Right cardiac atrium (tissue), 5 donors: ENCODE measurements around the gene ITCH. TPM values are rescaled to one million over a fixed set of nuclear protein-coding genes. Genes with fewer than 3 reads are reported as not detected.
"Not testable (repeated sequence)": the region's sequence is repeated elsewhere in the genome, so short reads cannot be mapped to it uniquely, and the experiment has no call there.

Experiments used
- ATAC-seq, 2 donors: fragments of 200-7000 bp; cut with Tn5 transposase; one replicate each; pipeline versions ENCODE4 v1.8.0 to v1.9.1; 2020; ENCODE audit warnings: moderate library complexity in 2 of 2, mild to moderate bottlenecking in 1 of 2
- DNase-seq, 3 donors: peaks; one replicate each; pipeline ENCODE4 v3.0.0-alpha.2; 2020
- H3K27ac ChIP-seq: one replicate; pipeline ENCODE4 v1.5.1; 2013; ENCODE audit warnings: mild to moderate bottlenecking, low read length, control low read depth, moderate library complexity
- H3K27me3 ChIP-seq: one replicate; pipeline ENCODE4 v1.6.1; 2013; ENCODE audit not compliant: control insufficient read depth, insufficient read depth
- H3K4me1 ChIP-seq: one replicate; pipeline ENCODE4 v1.6.1; 2013; ENCODE audit warnings: low read length; ENCODE audit not compliant: control insufficient read depth, insufficient read depth
- H3K4me3 ChIP-seq: one replicate; pipeline ENCODE4 v1.5.1; 2013; ENCODE audit warnings: low read length, control low read depth
- H3K9me3 ChIP-seq: one replicate; pipeline ENCODE4 v1.6.1; 2013; ENCODE audit warnings: low read length; ENCODE audit not compliant: control insufficient read depth
- WGBS: extraction: QIAGEN DNeasy Blood & Tissue Kit; methylation state at CpG from one replicate; pipeline ENCODE4 v1.1.7; 2013; 5-methylcytosine and 5-hydroxymethylcytosine counted together
- intact Hi-C, 4 donors: fragments of 100-400 bp; cut with DNase I; formaldehyde crosslinking; loops; one replicate each; pipeline versions ENCODE4 v1.11.0 to v1.14.0; 2022 to 2023
- polyA plus RNA-seq: library from polyadenylated mRNA; stranded (reverse); fragments of 200-250 nt; gene quantifications from one replicate; pipeline ENCODE4 v1.2.3, GENCODE V29; 2013
- total RNA-seq, 4 donors: library from RNA; stranded (reverse); fragmentation: NEBNext Ultra II Directional; extraction: Animal tissue kit (Norgen Biotek cat#: 25700); gene quantifications; one replicate each; pipeline ENCODE4 v1.2.1, GENCODE V29; 2021
- donor health status: healthy with polysubstance abuse.
- donor health status: DM: no; HTN: yes; CAD: no.
- donor health status: DM: no; HTN: no; CAD: no.
- donor health status: DM: no; HTN: yes; CAD: no; lungs with severe emphysema.
- donor health status: DM: yes; HTN: yes; CAD: no.

Gene ITCH
- total and polyA plus RNA-seq, 5 donors, result 9.7 to 54.9 (median 48.6) TPM

- Histone ChIP-seq H3K27me3 (no peaks in the 10 kb centered on the region), H3K4me3 (no peak overlapping the region), H3K9me3 (no peaks in the 10 kb centered on the region), H3K27ac (no peak overlapping the region), H3K4me1 (no peaks in the 10 kb centered on the region)
- intact Hi-C loops, result no loop called here
- no peak for DNase-seq
- no peak for ATAC-seq
- WGBS, result 73% methylated on average over 2 of the region's 2 CpGs
Observed at GRCh38 chr20:34461779-34462087, 98.7 kb downstream of the ITCH start.

- Histone ChIP-seq H3K27me3 (no peaks in the 10 kb centered on the region), H3K9me3 (no peaks in the 10 kb centered on the region), H3K4me3 (no peak overlapping the region), H3K4me1 (no peaks in the 10 kb centered on the region), H3K27ac (no peak overlapping the region)
- intact Hi-C loops, result no loop called here
- WGBS, result 61% methylated on average over 1 of the region's 1 CpG
- DNase-seq, result no peak
- no peak for ATAC-seq
Observed at GRCh38 chr20:34468951-34469350, 105.9 kb downstream of the ITCH start.

GRCh38 chr20:34472246-34472925, 109.3 kb downstream of the ITCH start:
- H3K27ac ChIP-seq, result no peak overlapping the region
- H3K4me3 ChIP-seq, result no peak overlapping the region
- no peaks in the 10 kb centered on the region for H3K4me1 ChIP-seq
- WGBS, result 58% methylated on average over 6 of the region's 6 CpGs
- no peaks in the 10 kb centered on the region for H3K27me3 ChIP-seq
- intact Hi-C loops, result loop anchor here in 3 of 4 donors (5.0 to 10.0 kb wide), 2 partner anchors 158 to 160 kb away; no protein-coding TSS in a partner anchor
- H3K9me3 ChIP-seq, result no peaks in the 10 kb centered on the region
- ATAC-seq, result peak; percentile 70 to 87
- no peak for DNase-seq

- Histone ChIP-seq H3K4me3 (no peak overlapping the region), H3K27me3 (no peaks in the 10 kb centered on the region), H3K9me3 (no peaks in the 10 kb centered on the region), H3K27ac (no peak overlapping the region), H3K4me1 (no peaks in the 10 kb centered on the region)
- 55% methylated on average over 5 of the region's 5 CpGs for WGBS
- ATAC-seq, result peak; percentile 81 to 84
- peak; percentile 42 to 78 (median 77) for DNase-seq
- intact Hi-C loops, result loop anchor here in 3 of 4 donors (5.0 to 10.0 kb wide), 2 partner anchors 159 to 161 kb away; no protein-coding TSS in a partner anchor
Observed at GRCh38 chr20:34473262-34473883, 110.3 kb downstream of the ITCH start.

GRCh38 chr20:34475979-34476736, 113.1 kb downstream of the ITCH start:
- intact Hi-C loops, result loop anchor here in 3 of 4 donors (1.0 to 10.0 kb wide), 2 partner anchors 161 to 164 kb away; no protein-coding TSS in a partner anchor
- peak; percentile 63 to 86 (median 84) for DNase-seq
- WGBS, result 22% methylated on average over 38 of the region's 38 CpGs
- H3K9me3 ChIP-seq, result no peaks in the 10 kb centered on the region
- H3K4me1 ChIP-seq, result no peaks in the 10 kb centered on the region
- peak overlapping the region; percentile 2 for H3K27ac ChIP-seq
- peak; percentile 94 to 95 for ATAC-seq
- H3K4me3 ChIP-seq, result no peak overlapping the region
- H3K27me3 ChIP-seq, result no peaks in the 10 kb centered on the region

GRCh38 chr20:34479627-34480026, 116.6 kb downstream of the ITCH start:
- 91% methylated on average over 4 of the region's 4 CpGs for WGBS
- Histone ChIP-seq H3K27me3 (no peaks in the 10 kb centered on the region), H3K9me3 (no peaks in the 10 kb centered on the region), H3K4me3 (no peak overlapping the region), H3K4me1 (no peaks in the 10 kb centered on the region), H3K27ac (no peak overlapping the region)
- no peak for ATAC-seq
- intact Hi-C loops, result loop anchor here in 2 of 4 donors (10.0 kb wide), 1 partner anchor 165 kb away; no protein-coding TSS in a partner anchor
- DNase-seq, result no peak

GRCh38 chr20:34482154-34482553, 119.1 kb downstream of the ITCH start:
- H3K4me1 ChIP-seq, H3K9me3 ChIP-seq, H3K27ac ChIP-seq, DNase-seq, H3K27me3 ChIP-seq, ATAC-seq, intact Hi-C loops, H3K4me3 ChIP-seq: not testable (repeated sequence)
- WGBS, result 98% methylated on average over 1 of the region's 1 CpG

GRCh38 chr20:34483585-34484220, 120.6 kb downstream of the ITCH start:
- ATAC-seq, intact Hi-C loops, H3K4me1 ChIP-seq, H3K9me3 ChIP-seq, DNase-seq, H3K27me3 ChIP-seq, H3K4me3 ChIP-seq, H3K27ac ChIP-seq: not testable (repeated sequence)
- 95% methylated on average over 3 of the region's 3 CpGs for WGBS

- Histone ChIP-seq H3K9me3 (no peaks in the 10 kb centered on the region), H3K27me3 (no peaks in the 10 kb centered on the region), H3K4me3 (no peak overlapping the region), H3K27ac (no peak overlapping the region), H3K4me1 (no peaks in the 10 kb centered on the region)
- intact Hi-C loops, result no loop called here
- 82% methylated on average over 4 of the region's 4 CpGs for WGBS
- no peak for DNase-seq
- ATAC-seq, result no peak
Observed at GRCh38 chr20:34485068-34485634, 122.1 kb downstream of the ITCH start.

GRCh38 chr20:34491226-34491931, 128.3 kb downstream of the ITCH start:
- Histone ChIP-seq H3K9me3 (no peaks in the 10 kb centered on the region), H3K27me3 (no peaks in the 10 kb centered on the region), H3K4me3 (no peak overlapping the region), H3K4me1 (no peaks in the 10 kb centered on the region), H3K27ac (no peak overlapping the region)
- ATAC-seq, result no peak
- DNase-seq, result no peak
- 93% methylated on average over 4 of the region's 4 CpGs for WGBS
- intact Hi-C loops, result no loop called here
